HepG2 (cell line): Measurements from ENCODE around the gene JMJD4. TPM values are rescaled to one million over a fixed set of nuclear protein-coding genes. Genes with fewer than 3 reads are reported as not detected.

Experiments used
- HOXA5 ChIP-seq: sonication (generic); formaldehyde crosslinking; IDR thresholded peaks from 2 replicates; pipeline ENCODE4 v1.4.0; 2020; ENCODE audit warnings: missing genetic modification reagents
- polyA plus RNA-seq, 8 experiments: library from polyadenylated mRNA; depleted of rRNA in 3 of 8; stranded (reverse) in 7 of 8; unstranded in 1 of 8; fragments of >200 nt; fragmentation: Illumina TruSeq in 4 of 8; extraction: Trizol in 4 of 8; gene quantifications; 2 replicates each; pipeline versions ENCODE4 v1.2.1 to v1.2.3, GENCODE V29; 2011 to 2016; ENCODE audit warnings: low read depth in 4 of 8, missing spikeins in 1 of 8, mixed read lengths in 1 of 8; ENCODE audit not compliant: insufficient read depth in 1 of 8
- total RNA-seq, 5 experiments: library from RNA; depleted of rRNA; stranded (reverse); fragments of >200 nt; fragmentation: Illumina TruSeq; extraction: Trizol; gene quantifications; 2 replicates each; pipeline ENCODE4 v1.2.3, GENCODE V29; 2016; ENCODE audit warnings: low read depth in 1 of 5
- TF ChIP-seq, protein P1 (sequence below): sonication (generic); formaldehyde crosslinking; IDR thresholded peaks from 2 replicates; pipeline ENCODE4 v1.4.0; 2020; ENCODE audit warnings: mild to moderate bottlenecking, missing genetic modification reagents
- TF ChIP-seq, protein P2 (sequence below): IDR thresholded peaks from 2 replicates; pipeline ENCODE4 v1.6.1; 2016; ENCODE audit warnings: low read depth, borderline replicate concordance

JMJD4 gene
- total and polyA plus RNA-seq, 2 of the 13 experiments (the other 11 are each of a cell fraction or from before 2014, with no cell fraction given), result 10.2 to 29.0 TPM

DNA sequence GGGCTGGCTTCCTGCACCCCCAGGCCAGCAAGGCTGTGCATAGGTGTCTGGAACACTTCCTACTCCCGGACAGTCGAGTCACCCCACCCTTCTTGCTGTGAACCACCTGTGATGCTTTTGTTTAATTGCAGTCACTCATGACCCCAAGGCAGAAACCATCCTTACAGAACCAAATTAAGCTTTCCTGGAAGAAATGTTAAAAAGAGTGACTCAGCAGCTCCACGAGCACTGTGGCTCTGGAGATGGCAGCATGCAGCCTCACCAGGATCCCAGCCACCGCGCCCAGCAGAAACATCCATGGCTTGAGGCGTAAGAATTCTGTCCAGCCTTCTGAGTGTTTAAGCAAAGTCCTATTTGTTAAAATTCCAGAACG lies 28.9 kb upstream of the JMJD4 start (continued):
- TF ChIP-seq, protein P1, sequence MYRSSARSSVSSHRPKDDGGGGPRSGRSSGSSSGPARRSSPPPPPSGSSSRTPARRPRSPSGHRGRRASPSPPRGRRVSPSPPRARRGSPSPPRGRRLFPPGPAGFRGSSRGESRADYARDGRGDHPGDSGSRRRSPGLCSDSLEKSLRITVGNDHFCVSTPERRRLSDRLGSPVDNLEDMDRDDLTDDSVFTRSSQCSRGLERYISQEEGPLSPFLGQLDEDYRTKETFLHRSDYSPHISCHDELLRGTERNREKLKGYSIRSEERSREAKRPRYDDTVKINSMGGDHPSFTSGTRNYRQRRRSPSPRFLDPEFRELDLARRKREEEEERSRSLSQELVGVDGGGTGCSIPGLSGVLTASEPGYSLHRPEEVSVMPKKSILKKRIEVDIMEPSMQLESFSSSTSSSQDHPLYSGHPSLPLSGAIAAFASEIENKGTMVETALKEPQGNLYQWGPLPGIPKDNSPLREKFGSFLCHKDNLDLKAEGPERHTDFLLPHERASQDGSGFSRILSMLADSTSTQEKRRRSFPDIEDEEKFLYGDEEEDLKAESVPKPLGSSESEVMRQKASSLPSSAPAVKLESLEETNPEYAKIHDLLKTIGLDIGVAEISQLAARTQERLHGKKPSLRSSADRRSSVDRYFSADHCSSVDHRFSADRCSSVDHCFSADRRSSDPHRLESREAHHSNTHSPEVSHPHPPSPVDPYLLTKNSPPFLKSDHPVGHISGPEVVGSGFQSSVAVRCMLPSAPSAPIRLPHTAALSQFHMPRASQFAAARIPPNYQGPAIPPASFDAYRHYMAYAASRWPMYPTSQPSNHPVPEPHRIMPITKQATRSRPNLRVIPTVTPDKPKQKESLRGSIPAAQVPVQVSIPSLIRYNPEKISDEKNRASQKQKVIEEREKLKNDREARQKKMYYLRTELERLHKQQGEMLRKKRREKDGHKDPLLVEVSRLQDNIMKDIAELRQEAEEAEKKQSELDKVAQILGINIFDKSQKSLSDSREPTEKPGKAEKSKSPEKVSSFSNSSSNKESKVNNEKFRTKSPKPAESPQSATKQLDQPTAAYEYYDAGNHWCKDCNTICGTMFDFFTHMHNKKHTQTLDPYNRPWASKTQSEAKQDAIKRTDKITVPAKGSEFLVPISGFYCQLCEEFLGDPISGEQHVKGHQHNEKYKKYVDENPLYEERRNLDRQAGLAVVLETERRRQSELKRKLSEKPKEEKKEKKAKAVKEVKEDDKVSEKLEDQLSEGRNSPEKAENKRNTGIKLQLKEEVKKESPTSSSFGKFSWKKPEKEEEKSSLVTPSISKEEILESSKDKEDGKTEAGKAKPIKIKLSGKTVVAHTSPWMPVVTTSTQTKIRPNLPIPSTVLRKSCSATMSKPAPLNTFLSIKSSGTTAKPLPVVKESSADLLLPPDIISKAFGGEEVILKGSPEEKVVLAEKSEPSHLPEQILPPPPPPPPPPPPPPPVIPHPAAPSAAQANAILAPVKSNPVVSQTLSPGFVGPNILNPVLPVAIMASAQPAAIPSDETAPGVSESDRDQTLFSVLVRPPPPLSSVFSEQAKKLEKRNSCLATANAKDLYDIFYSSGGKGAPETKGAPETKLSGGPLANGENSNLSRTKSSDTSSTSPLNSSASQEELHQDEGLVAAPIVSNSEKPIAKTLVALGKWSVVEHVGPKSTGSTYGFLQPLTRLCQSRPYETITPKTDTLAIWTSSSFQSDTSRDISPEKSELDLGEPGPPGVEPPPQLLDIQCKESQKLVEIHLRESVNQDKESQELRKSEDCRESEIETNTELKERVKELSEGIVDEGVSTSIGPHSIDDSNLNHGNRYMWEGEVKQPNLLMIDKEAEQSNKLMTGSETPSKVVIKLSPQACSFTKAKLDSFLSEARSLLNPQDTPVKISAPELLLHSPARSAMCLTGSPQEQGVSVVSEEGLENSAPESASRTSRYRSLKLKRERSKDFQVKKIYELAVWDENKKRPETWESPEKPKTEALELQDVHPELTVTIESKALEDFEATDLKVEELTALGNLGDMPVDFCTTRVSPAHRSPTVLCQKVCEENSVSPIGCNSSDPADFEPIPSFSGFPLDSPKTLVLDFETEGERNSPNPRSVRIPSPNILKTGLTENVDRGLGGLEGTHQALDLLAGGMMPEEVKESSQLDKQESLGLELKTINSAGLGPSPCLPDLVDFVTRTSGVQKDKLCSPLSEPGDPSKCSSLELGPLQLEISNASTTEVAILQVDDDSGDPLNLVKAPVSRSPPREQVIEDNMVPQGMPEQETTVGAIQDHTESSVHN (CRISPR knock-in tag), result no peak
- no peak for TF ChIP-seq HOXA5
- TF ChIP-seq, protein P2, sequence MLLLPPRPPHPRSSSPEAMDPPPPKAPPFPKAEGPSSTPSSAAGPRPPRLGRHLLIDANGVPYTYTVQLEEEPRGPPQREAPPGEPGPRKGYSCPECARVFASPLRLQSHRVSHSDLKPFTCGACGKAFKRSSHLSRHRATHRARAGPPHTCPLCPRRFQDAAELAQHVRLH (CRISPR knock-in tag), result no peak
